Tibial artery (tissue), 4 donors: ENCODE data around the gene CFAP52.

Experiments
- DNase-seq, 2 donors: peaks; one replicate each; pipeline ENCODE4 v3.0.0-alpha.2; 2019
- H3K27ac ChIP-seq, 2 donors: fragments of 200-600 bp; sonication (generic) in 1 of 2; 1 replicate in 1 of 2; 2 replicates in 1 of 2; pipeline ENCODE4 v1.5.1; 2018 to 2019; ENCODE audit warnings: mild to moderate bottlenecking in 1 of 2
- H3K27me3 ChIP-seq, 2 donors: fragments of 200-600 bp; sonication (generic) in 1 of 2; one replicate each; pipeline versions ENCODE4 v1.5.1 to v1.6.0; 2016 to 2019
- H3K36me3 ChIP-seq, 3 donors: fragments of 200-600 bp; sonication (generic) in 2 of 3; one replicate each; pipeline ENCODE4 v1.5.1; 2016 to 2019; ENCODE audit warnings: mild to moderate bottlenecking in 2 of 3
- H3K4me1 ChIP-seq, 4 donors: fragments of 200-600 bp; sonication (generic) in 2 of 4; 1 replicate in 3 of 4; 2 replicates in 1 of 4; pipeline ENCODE4 v1.5.1; 2016 to 2019
- H3K4me3 ChIP-seq, 2 donors: fragments of 200-600 bp; sonication (generic) in 1 of 2; 1 replicate in 1 of 2; 2 replicates in 1 of 2; pipeline ENCODE4 v1.5.1; 2018 to 2019; ENCODE audit warnings: mild to moderate bottlenecking in 2 of 2
- H3K9me3 ChIP-seq, 3 donors: fragments of 200-600 bp; sonication (generic) in 1 of 3; one replicate each; pipeline ENCODE4 v1.5.1; 2016 to 2019
- CTCF ChIP-seq, 2 experiments: fragments of 200-600 bp in 1 of 2; fragments of 450-650 bp in 1 of 2; IDR thresholded peaks; one replicate each; pipeline ENCODE4 v1.5.1; 2017 to 2019; ENCODE audit warnings: antibody characterized with exemption in 2 of 2, mild to moderate bottlenecking in 1 of 2, moderate library complexity in 1 of 2
- intact Hi-C: fragments of 100-400 bp; cut with DNase I; formaldehyde crosslinking; loops from one replicate; pipeline ENCODE4 v1.15.0; 2023; ENCODE audit warnings: low total_unique reads

CFAP52 gene

GRCh38 chr17:9533441-9533840 is 43.0 kb upstream of the CFAP52 start:
- DNase-seq: no peak
- Histone ChIP-seq H3K9me3 (no peaks in the 10 kb centered on the region), H3K27me3 (no peaks in the 10 kb centered on the region), H3K4me3 (no peak overlapping the region), H3K36me3 (no peaks in the 10 kb centered on the region), H3K27ac (no peak overlapping the region), H3K4me1 (peaks cover 0 to 6% (median 0%) of the 10 kb centered on the region in 4 donors)
- TF ChIP-seq CTCF (IDR thresholded peaks at IDR 0.05): no peak
- intact Hi-C loops: no loop called here

GRCh38 chr17:9536061-9536460 is 40.4 kb upstream of the CFAP52 start:
- Histone ChIP-seq H3K27me3 (no peaks in the 10 kb centered on the region), H3K4me1 (peaks cover 0 to 6% (median 0%) of the 10 kb centered on the region in 4 donors), H3K27ac (no peak overlapping the region), H3K36me3 (no peaks in the 10 kb centered on the region), H3K4me3 (no peak overlapping the region), H3K9me3 (no peaks in the 10 kb centered on the region)
- no peak for DNase-seq
- intact Hi-C loops: no loop called here
- no peak for TF ChIP-seq CTCF (IDR thresholded peaks at IDR 0.05)

GRCh38 chr17:9537177-9537776 is 39.2 kb upstream of the CFAP52 start:
- no peak for TF ChIP-seq CTCF (IDR thresholded peaks at IDR 0.05)
- Histone ChIP-seq H3K4me1 (peaks cover 0 to 6% (median 0%) of the 10 kb centered on the region in 4 donors), H3K9me3 (no peaks in the 10 kb centered on the region), H3K36me3 (peaks cover 0 to 3% (median 0%) of the 10 kb centered on the region in 3 donors), H3K4me3 (no peak overlapping the region), H3K27me3 (no peaks in the 10 kb centered on the region), H3K27ac (no peak overlapping the region)
- no peak for DNase-seq
- intact Hi-C loops: no loop called here

- TF ChIP-seq CTCF (IDR thresholded peaks at IDR 0.05): no peak
- Histone ChIP-seq H3K27me3 (no peaks in the 10 kb centered on the region), H3K36me3 (peaks cover 0 to 3% (median 0%) of the 10 kb centered on the region in 3 donors), H3K9me3 (no peaks in the 10 kb centered on the region), H3K4me3 (no peak overlapping the region), H3K27ac (no peak overlapping the region), H3K4me1 (peaks cover 0 to 6% (median 0%) of the 10 kb centered on the region in 4 donors)
- DNase-seq: no peak
- intact Hi-C loops: no loop called here
Measured at GRCh38 chr17:9538626-9539025, 37.8 kb upstream of the CFAP52 start.

- H3K4me3 ChIP-seq: no peak overlapping the region
- H3K9me3 ChIP-seq: no peaks in the 10 kb centered on the region
- DNase-seq: no peak
- H3K4me1 ChIP-seq: no peaks in the 10 kb centered on the region
- intact Hi-C loops: no loop called here
- H3K36me3 ChIP-seq: peaks cover 0 to 18% (median 0%) of the 10 kb centered on the region in 3 donors
- H3K27ac ChIP-seq: no peak overlapping the region
- no peaks in the 10 kb centered on the region for H3K27me3 ChIP-seq
- TF ChIP-seq CTCF (IDR thresholded peaks at IDR 0.05): no peak
Measured at GRCh38 chr17:9541718-9542117, 34.7 kb upstream of the CFAP52 start.

GRCh38 chr17:9544221-9544620 is 32.2 kb upstream of the CFAP52 start:
- intact Hi-C loops: no loop called here
- Histone ChIP-seq H3K4me1 (no peaks in the 10 kb centered on the region), H3K27ac (no peak overlapping the region), H3K4me3 (no peak overlapping the region), H3K27me3 (no peaks in the 10 kb centered on the region), H3K36me3 (peaks cover 0 to 18% (median 0%) of the 10 kb centered on the region in 3 donors), H3K9me3 (no peaks in the 10 kb centered on the region)
- no peak for TF ChIP-seq CTCF (IDR thresholded peaks at IDR 0.05)
- DNase-seq: no peak
